Heart left ventricle (tissue), 13 donors: ENCODE results near the gene MCF2L.

ENCODE experiments used
- CTCF ChIP-seq, 12 donors: fragments of 200-600 bp; sonication (generic) in 4 of 12; IDR thresholded peaks; one replicate each; pipeline versions ENCODE4 v1.5.0 to v1.8.0; 2018 to 2022; ENCODE audit warnings: antibody characterized with exemption in 12 of 12, mild to moderate bottlenecking in 5 of 12
- POLR2A ChIP-seq, 2 donors: fragments of 450-650 bp; IDR thresholded peaks; one replicate each; pipeline ENCODE4 v1.6.1; 2017; ENCODE audit warnings: antibody characterized with exemption in 2 of 2, mild to moderate bottlenecking in 2 of 2, moderate library complexity in 2 of 2
- donor health status: ischemic (EF 13 %, LVEDD 7.1; RV severe dilation, severe dysfunction).
- donor health status: DM: no; HTN: yes; CAD: no.
- donor health status: DM: no; HTN: no; CAD: no.
- donor health status: ischemic (EF 25% LVEDD 6.9; RV normal size, moderate dysfunction).
- donor health status: ischemic (EF 25% LVEDD 5.7; RV mildly dilated, moderate dysfunction).
- donor health status: ischemic (EF 35%, LVEDD 5.7; RV mildly dilated, moderate dysfunction).
- donor health status: nonischemic (EF 11% LVEDD 7.7; RV severe dilation, severe dysfunction).
- donor health status: DM: yes; HTN: yes; CAD: no.
- donor health status: PGD.
- donor health status: ischemic (EF 29% LVEDD 5.4; RV normal size, mild dysfunction).
- donor health status: nonischemic (EF 23%, LVEDD 6.1; RV moderate dilation, normal function).

DNA sequence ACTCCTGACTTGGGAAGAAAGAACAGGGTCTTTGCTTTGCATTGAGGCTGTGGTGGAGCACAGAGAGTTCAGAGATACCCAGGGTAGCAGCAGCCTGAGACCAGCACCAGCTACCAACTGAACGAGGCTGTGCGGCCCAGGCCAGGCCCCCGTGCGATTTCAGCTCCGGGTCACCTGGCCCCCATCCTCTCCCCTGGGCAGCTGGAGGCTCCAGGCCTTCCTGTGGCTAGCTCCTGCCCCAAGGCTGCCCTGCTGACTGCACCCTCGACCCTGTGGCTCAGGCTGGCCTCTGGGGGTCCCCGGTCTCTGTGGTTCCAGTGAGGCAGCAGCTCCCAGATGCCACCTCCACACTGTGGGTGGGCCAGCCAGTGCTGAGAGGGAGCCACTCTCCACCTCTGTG is 52.8 kb downstream of the MCF2L start:
- TF ChIP-seq CTCF (IDR thresholded peaks at IDR 0.05) (no peak), POLR2A (IDR thresholded peaks at IDR 0.05) (no peak)
